Dendritic cell treated with granulocyte-macrophage colony-stimulating factor and Interleukin-4, amounts not matched to agents 40 ng/mL and 50 ng/mL, for 4 days (primary cell): ENCODE measurements around the gene IKZF1.
A peak's percentile ranks its signal among the peaks of the same experiment; 100 is the strongest.

ENCODE experiments used
- H3K27ac Mint-ChIP-seq: one replicate; pipeline ENCODE4 v1.8.0; 2022; ENCODE audit warnings: mild to moderate bottlenecking, mixed read lengths
- H3K27me3 Mint-ChIP-seq: one replicate; pipeline ENCODE4 v1.8.0; 2022; ENCODE audit warnings: mild to moderate bottlenecking, mixed read lengths
- H3K36me3 Mint-ChIP-seq: one replicate; pipeline ENCODE4 v1.8.0; 2022; ENCODE audit warnings: low read depth, mixed read lengths
- H3K4me1 Mint-ChIP-seq: one replicate; pipeline ENCODE4 v1.8.0; 2022; ENCODE audit warnings: low read depth, mixed read lengths
- H3K4me3 Mint-ChIP-seq: one replicate; pipeline ENCODE4 v1.8.0; 2022; ENCODE audit warnings: mild to moderate bottlenecking, moderate library complexity, mixed read lengths
- H3K9me3 Mint-ChIP-seq: one replicate; pipeline ENCODE4 v1.8.0; 2022; ENCODE audit warnings: mixed read lengths
- intact Hi-C: fragments of 100-400 bp; cut with micrococcal nuclease; formaldehyde crosslinking; loops from one replicate; pipeline ENCODE4 v1.15.0; 2022

IKZF1 gene

DNA sequence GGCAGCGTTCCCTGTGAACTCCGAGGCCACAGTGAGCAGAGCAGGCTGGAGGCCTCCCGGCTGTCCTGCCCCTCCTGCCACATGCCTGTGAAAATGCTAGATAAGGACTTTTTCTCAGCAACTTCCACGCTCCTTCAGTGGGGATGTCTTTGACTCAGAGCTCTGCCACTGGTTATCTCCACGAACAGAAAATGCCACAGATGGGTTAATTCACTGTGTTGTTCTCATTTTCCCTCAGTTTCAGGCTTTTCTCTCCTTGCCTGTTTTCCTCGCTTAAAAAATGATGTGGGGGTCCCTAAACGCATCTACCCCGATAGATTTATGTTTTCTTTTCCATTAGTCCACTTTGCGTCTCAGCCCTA, 51.3 kb downstream of the IKZF1 start:
- no peaks in the 10 kb centered on the region for H3K9me3 Mint-ChIP-seq
- no peaks in the 10 kb centered on the region for H3K27me3 Mint-ChIP-seq
- H3K27ac Mint-ChIP-seq: peak overlapping the region; percentile 94
- peak overlapping the region; percentile 51 for H3K4me3 Mint-ChIP-seq
- intact Hi-C loops: loop anchor here (2.0 to 5.0 kb wide), 3 partner anchors 51 to 128 kb away; partner anchors contain the start of gene IKZF1
- H3K4me1 Mint-ChIP-seq: peaks cover 96% of the 10 kb centered on the region
- H3K36me3 Mint-ChIP-seq: peaks cover 85% of the 10 kb centered on the region

DNA sequence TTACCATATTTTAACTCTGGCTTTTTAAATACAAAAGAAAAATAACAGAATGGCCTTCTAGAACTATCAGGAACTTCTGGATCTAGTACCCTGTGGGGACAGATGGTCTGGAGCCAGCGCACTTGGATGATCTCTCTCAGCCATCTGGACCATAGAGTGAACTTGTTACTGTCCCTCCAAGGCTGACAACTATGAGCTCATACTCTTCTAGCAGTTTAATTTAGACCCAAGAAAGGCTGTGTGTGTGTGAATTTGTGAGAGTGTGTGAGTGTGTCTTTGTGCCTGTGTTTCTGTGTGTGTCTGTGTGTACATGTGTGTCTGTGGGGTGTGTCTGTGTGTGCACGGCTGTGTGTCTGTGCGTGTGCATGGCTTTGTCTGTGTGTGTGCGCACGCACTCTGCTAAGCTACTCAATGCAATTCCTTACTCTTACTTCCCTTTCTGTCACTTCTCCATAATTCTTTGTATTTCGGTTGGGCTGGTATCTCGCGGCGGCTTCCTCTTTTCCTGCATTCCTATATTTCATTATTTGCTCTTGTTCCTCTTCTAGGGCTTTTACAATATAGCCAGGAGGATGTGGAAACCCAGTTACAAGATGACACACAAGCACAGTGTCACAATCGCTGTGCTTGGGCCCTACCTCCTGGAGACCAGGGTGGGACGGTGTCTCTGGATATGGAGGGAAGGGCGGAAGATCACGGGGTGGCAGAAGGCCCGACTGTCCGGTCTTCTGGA, 51.9 kb downstream of the IKZF1 start:
- intact Hi-C loops: loop anchor here (2.0 to 5.0 kb wide), 3 partner anchors 52 to 129 kb away; partner anchors contain the start of gene IKZF1
- peaks cover 85% of the 10 kb centered on the region for H3K36me3 Mint-ChIP-seq
- peaks cover 97% of the 10 kb centered on the region for H3K4me1 Mint-ChIP-seq
- peak overlapping the region; percentile 51 for H3K4me3 Mint-ChIP-seq
- H3K27me3 Mint-ChIP-seq: no peaks in the 10 kb centered on the region
- no peaks in the 10 kb centered on the region for H3K9me3 Mint-ChIP-seq
- peak overlapping the region; percentile 94 for H3K27ac Mint-ChIP-seq

DNA sequence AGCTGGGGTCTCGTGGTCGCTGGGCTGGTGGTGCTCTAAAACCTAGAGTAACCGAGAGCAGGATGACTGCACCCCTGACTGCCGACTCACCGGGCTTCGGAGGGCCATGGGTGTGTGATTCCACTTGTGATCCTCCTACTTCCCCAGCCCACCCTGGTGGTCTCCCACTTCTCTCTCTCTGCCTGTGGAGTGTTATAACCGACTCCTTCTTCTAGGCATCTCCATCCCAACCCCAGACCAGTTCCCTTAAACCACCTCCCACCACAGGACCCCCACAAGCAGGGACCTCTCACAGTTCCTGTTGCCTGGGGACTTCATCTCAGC, 52.4 kb downstream of the IKZF1 start:
- peak overlapping the region; percentile 94 for H3K27ac Mint-ChIP-seq

DNA sequence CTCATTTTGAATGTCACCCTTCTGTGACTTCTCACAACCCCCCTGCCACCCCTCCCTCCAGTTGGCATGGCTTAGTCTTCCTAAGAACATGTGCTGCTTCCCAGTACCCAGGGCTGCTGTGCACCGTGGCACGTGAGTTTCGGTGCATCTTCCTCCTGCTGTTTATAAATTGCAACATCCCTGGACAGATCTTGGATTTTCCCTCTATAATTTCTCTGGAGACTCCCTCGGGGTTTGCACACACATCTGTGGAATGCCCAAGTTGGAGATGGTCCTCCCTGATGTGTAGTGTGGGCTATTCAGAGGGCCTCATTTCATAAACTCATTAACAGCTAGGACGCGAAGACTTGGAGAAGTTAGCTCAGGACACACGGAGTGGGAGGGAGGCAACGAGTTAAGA, 52.9 kb downstream of the IKZF1 start:
- peak overlapping the region; percentile 33 for H3K4me3 Mint-ChIP-seq
- intact Hi-C loops: loop anchor here (2.0 to 5.0 kb wide), 3 partner anchors 53 to 130 kb away; partner anchors contain the start of gene IKZF1
- no peaks in the 10 kb centered on the region for H3K27me3 Mint-ChIP-seq
- no peaks in the 10 kb centered on the region for H3K9me3 Mint-ChIP-seq
- peak overlapping the region; percentile 94 for H3K27ac Mint-ChIP-seq
- peaks cover 93% of the 10 kb centered on the region for H3K4me1 Mint-ChIP-seq
- peaks cover 85% of the 10 kb centered on the region for H3K36me3 Mint-ChIP-seq

More for the DNA sequence above, 52.4 kb downstream of the IKZF1 start:
- intact Hi-C loops: loop anchor here (2.0 to 5.0 kb wide), 3 partner anchors 52 to 130 kb away; partner anchors contain the start of gene IKZF1
- H3K9me3 Mint-ChIP-seq: no peaks in the 10 kb centered on the region
- H3K4me3 Mint-ChIP-seq: peak overlapping the region; percentile 51
- peaks cover 85% of the 10 kb centered on the region for H3K36me3 Mint-ChIP-seq
- H3K4me1 Mint-ChIP-seq: peaks cover 93% of the 10 kb centered on the region
- H3K27me3 Mint-ChIP-seq: no peaks in the 10 kb centered on the region

DNA sequence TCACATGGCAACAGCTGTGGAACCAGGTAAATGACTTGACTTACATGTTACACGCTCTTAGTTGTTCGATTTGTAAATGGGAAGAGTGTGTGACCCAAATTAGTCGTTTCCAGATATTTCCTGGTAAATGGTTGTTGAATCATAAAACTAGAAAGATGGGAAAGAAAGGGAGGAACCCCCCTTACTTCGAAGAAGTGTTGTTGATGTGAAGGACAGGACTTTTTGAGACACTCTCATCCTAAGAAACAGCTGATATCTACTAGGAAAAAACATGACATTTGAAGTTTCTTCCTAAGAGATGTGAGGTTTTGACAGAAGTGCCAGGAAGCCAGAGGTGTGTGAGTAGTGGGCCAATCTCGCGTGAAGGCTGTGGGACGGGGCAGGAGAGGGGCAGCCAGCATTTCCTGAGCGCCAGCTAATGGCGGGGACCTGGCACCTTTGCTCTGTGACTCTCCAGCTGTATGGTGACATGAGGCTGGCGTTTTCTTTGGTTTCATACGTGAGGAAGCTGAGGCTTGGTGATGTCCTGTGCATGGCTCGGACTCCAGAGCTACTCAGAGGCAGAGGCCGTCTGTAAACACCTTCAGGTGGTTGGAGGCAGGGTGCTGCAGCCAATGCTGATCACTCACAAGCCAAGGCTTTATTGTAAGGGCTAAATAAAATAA, 53.7 kb downstream of the IKZF1 start:
- Mint-ChIP-seq H3K36me3 (peaks cover 88% of the 10 kb centered on the region), H3K4me3 (peak overlapping the region; percentile 33), H3K4me1 (peaks cover 96% of the 10 kb centered on the region), H3K27ac (peak overlapping the region; percentile 94), H3K27me3 (no peaks in the 10 kb centered on the region), H3K9me3 (no peaks in the 10 kb centered on the region)
- intact Hi-C loops: loop anchor here (5.0 kb wide), 2 partner anchors 59 to 131 kb away; no protein-coding TSS in a partner anchor

DNA sequence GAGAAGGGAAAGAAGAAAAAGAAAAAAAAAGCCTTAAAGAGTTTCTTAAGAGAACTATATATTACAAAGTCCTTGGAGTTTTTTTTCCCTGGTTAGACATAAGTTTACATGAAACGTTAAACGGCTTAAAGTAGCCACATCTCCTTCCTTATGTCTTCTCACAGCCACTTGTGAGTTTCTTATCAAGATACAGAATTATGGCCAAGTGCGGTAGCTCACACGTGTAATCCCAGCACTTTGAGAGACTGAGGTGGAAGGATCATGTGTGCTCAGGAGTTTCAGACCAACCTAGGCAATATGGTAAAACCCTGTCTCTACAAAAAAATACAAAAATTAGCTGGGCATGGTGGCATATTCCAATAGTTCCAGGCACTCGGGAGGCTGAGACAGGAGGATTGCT, 54.3 kb downstream of the IKZF1 start:
- intact Hi-C loops: loop anchor here (5.0 kb wide), 2 partner anchors 59 to 131 kb away; no protein-coding TSS in a partner anchor

DNA sequence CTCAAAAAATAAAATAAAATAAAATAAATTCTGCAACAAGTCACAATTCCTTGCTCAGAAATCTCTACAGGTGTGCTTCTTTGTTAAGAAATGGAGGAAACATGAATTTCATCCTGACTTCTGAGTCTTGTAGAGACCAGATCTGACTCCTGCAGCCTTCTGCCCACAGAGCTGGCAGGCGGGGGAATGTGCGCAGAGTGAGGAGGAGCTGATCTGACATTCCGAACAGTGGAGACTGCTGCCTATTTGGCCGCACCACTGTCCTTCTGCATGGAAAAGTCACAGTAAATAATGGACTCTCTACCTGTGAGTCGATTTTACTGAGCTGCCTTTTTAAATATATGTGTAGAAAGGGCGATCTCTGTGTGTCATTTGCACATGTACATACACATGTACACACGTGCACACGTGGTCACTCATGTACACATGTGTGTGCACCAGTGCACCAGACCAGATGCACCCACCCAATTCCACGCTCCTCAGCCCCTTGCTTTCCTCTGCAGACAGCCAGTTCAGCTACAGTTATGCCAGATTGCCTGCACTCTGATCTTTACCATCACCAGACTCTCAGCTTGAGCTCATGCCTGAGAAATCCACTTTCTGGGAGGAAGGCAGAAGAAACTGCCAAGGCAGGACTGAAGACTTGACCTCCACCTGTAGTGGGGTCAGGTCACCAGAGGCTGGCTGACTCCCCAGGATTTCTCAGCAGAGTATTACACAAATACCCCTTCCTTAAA, 54.9 kb downstream of the IKZF1 start:
- peaks cover 88% of the 10 kb centered on the region for H3K36me3 Mint-ChIP-seq
- H3K27me3 Mint-ChIP-seq: no peaks in the 10 kb centered on the region
- peak overlapping the region; percentile 94 for H3K27ac Mint-ChIP-seq
- intact Hi-C loops: loop anchor here (5.0 kb wide), 2 partner anchors 58 to 132 kb away; no protein-coding TSS in a partner anchor
- no peak overlapping the region for H3K4me3 Mint-ChIP-seq
- peaks cover 85% of the 10 kb centered on the region for H3K4me1 Mint-ChIP-seq
- H3K9me3 Mint-ChIP-seq: no peaks in the 10 kb centered on the region

More for the DNA sequence above, 54.3 kb downstream of the IKZF1 start:
- Mint-ChIP-seq H3K27me3 (no peaks in the 10 kb centered on the region), H3K9me3 (no peaks in the 10 kb centered on the region), H3K36me3 (peaks cover 88% of the 10 kb centered on the region), H3K4me1 (peaks cover 91% of the 10 kb centered on the region), H3K27ac (peak overlapping the region; percentile 94), H3K4me3 (no peak overlapping the region)

DNA sequence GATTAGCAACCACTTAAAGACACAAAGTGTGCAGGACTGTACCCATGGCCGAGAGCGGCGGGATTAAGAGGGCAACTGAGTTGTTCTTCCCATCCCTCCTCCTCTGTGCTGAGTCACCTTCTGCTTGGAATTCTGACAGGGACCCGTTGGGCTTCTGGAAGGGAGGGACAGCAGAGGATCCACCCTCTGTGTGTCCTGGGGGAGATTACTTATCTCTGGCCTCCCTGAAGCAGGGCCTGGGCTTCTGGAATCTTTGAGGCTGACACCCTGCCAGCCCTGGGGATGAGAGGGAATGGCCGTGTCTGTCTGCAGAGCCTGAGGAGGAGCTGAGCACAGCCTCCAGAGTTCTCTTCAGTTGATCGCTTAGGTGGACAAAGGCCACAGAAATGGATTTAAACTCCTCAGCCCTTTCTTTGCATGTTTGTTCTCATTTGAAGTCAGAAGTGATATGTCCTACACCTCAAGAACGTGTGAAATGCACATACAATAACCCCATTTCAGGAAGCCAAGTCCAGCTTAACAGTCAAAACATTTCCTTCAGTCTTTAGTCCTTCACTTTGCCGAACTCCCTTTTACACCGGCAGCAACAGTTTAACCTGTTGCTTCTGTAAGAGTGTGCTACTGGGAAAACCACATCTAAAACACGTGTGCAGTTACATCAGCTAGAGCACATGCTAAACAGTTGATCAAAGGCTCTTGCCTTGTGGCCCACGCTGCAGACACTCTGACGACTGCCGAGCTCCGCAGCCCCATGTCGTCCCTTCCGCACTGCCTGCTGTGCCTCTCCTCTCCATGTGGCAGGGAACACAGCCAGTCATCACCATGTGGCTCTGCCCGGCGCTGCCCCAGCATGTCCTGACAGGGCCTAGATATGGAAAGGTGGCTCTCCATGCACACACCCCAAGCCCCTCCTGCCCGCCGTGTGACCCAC, 55.7 kb downstream of the IKZF1 start:
- peaks cover 76% of the 10 kb centered on the region for H3K4me1 Mint-ChIP-seq
- no peak overlapping the region for H3K4me3 Mint-ChIP-seq
- H3K27ac Mint-ChIP-seq: peak overlapping the region; percentile 94
- no peaks in the 10 kb centered on the region for H3K9me3 Mint-ChIP-seq
- intact Hi-C loops: loop anchor here (5.0 kb wide), 2 partner anchors 57 to 133 kb away; no protein-coding TSS in a partner anchor
- no peaks in the 10 kb centered on the region for H3K27me3 Mint-ChIP-seq
- H3K36me3 Mint-ChIP-seq: peaks cover 88% of the 10 kb centered on the region

DNA sequence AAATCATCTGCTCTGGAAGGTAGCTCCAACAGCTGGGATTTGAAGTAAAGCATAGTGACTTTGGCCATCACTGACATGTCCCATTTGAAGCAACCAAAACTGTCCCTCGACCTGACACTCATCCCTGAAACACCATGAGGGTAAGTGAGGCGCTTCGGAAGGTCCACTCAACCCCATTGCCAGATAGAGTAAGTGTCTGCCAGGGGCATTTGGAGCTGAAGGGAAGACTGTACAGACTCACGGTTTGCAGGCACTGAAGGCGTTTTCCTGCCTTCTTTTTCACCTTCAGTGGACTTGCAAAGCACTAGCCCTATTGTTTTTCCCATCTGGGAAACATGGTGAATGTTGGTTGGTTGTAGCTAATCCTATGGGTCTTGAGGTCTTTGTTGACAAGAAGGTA, 57.6 kb downstream of the IKZF1 start:
- Mint-ChIP-seq H3K27ac (no peak overlapping the region), H3K9me3 (no peaks in the 10 kb centered on the region), H3K4me3 (no peak overlapping the region), H3K27me3 (no peaks in the 10 kb centered on the region), H3K4me1 (peaks cover 69% of the 10 kb centered on the region), H3K36me3 (peaks cover 91% of the 10 kb centered on the region)
- intact Hi-C loops: no loop called here

DNA sequence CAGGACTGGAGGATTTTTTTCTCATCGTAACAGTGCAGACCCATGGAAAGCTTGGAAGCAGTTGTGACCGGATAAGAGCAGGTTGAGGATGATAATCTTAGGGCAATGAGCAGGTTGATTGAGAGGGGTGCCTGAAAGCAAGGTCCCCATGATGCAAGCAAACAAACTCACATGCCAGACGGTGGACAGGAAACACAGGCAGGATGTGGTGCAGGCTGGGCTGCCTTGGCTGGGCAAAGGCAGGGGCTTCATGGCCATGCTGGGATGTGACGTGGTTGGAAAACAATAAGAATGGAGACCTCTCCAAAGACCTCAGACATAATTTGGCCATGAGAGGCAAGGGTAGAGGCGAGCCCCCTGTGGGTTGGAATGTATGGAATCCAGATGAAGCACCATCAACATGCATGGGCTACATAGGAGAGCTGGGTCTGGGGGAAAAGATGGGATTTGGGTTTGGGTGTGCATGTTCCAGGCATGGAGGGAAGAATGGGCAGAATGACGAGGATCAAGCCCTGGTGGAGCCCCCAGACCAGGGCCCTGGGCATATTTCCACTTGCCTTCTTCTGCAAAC, 58.3 kb downstream of the IKZF1 start:
- Mint-ChIP-seq H3K36me3 (peaks cover 91% of the 10 kb centered on the region), H3K9me3 (no peaks in the 10 kb centered on the region), H3K27ac (peak overlapping the region; percentile 39), H3K4me1 (peaks cover 66% of the 10 kb centered on the region), H3K4me3 (no peak overlapping the region), H3K27me3 (no peaks in the 10 kb centered on the region)
- intact Hi-C loops: no loop called here

DNA sequence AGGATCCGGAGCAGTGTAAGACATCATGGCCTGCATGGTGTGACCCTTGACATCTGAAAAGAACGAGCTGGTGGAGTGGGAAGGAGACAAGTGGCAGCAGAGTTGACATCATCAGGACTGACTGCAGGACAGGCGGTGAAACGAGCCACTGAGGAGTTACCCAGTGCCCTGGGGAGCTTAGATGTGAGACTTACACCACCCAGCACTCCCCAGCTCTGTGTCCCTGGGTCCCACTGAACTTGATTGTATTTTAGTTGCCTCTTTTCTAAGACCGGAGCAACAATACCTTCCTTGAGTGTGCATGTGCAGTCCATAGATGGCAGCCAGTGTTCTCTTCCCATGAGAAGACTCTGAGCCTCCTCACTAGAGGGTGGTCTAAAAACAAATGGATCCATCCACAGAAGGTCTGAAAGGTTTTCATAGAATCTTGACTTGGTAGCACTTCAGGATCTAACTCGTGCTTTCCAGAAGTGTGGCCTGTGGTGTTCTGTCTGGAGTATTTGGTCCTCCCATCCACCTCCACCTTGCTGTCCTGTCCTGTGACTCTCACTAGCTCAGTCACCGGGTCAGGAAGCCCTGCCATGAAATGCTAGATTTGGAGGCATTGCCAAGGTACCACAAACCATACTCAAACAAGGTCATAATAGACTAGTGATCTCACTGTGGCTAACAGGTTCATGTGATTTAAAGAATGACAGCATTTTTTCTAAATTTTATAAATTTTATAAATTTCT, 59.0 kb downstream of the IKZF1 start:
- intact Hi-C loops: no loop called here
- H3K9me3 Mint-ChIP-seq: no peaks in the 10 kb centered on the region
- peaks cover 91% of the 10 kb centered on the region for H3K36me3 Mint-ChIP-seq
- no peaks in the 10 kb centered on the region for H3K27me3 Mint-ChIP-seq
- H3K4me3 Mint-ChIP-seq: no peak overlapping the region
- H3K4me1 Mint-ChIP-seq: peaks cover 64% of the 10 kb centered on the region
- peak overlapping the region; percentile 39 for H3K27ac Mint-ChIP-seq

DNA sequence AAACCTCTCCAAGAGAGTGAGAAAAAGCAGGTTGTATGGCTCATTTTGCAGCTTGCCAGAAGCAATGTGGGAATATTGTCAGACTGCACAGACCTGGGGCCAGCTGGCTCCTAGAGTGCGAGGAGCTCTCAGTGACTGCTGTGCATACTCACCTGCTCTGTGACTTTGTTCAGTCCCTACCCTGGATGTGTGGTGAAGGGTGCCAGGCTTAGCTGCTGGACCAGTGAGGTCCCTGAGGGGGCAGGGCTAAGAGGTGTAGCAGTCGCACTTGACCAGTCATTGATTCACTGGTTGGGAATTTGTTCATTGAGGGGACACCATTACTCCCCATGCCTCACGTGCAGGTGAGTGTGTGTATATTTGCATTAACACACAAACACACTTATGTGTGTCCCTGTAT, 60.1 kb downstream of the IKZF1 start:
- H3K4me3 Mint-ChIP-seq: no peak overlapping the region
- peaks cover 88% of the 10 kb centered on the region for H3K36me3 Mint-ChIP-seq
- H3K4me1 Mint-ChIP-seq: peaks cover 52% of the 10 kb centered on the region
- H3K27ac Mint-ChIP-seq: no peak overlapping the region
- H3K9me3 Mint-ChIP-seq: peaks cover 7% of the 10 kb centered on the region
- intact Hi-C loops: loop anchor here (5.0 kb wide), 1 partner anchor 32 kb away; no protein-coding TSS in a partner anchor
- H3K27me3 Mint-ChIP-seq: no peaks in the 10 kb centered on the region
